Measurements from ENCODE around the gene PRND.

- TF ChIP-seq CTCF (IDR thresholded peaks at IDR 0.05) (no peak), POLR2A (IDR thresholded peaks at IDR 0.05) (no peak)
These were observed 45.4 kb downstream of the PRND start for GRCh38 chr20:4767084-4767483.
